IgD-negative memory B cell (primary cell): ENCODE results near the gene KCNK3. TPM values are rescaled to one million over a fixed set of nuclear protein-coding genes. Genes with fewer than 3 reads are reported as not detected.

Experiments used
- H3K27ac Mint-ChIP-seq, 3 donors: one replicate each; pipeline ENCODE4 v1.8.0; 2020 to 2022; ENCODE audit warnings: mild to moderate bottlenecking in 3 of 3, mixed read lengths in 3 of 3, moderate library complexity in 1 of 3
- H3K27me3 Mint-ChIP-seq: one replicate; pipeline ENCODE4 v1.8.0; 2021; ENCODE audit warnings: mixed read lengths
- H3K36me3 Mint-ChIP-seq: one replicate; pipeline ENCODE4 v1.8.0; 2020; ENCODE audit warnings: mild to moderate bottlenecking, mixed read lengths
- H3K4me1 Mint-ChIP-seq, 3 donors: one replicate each; pipeline ENCODE4 v1.8.0; 2020 to 2022; ENCODE audit warnings: mixed read lengths in 3 of 3, mild to moderate bottlenecking in 1 of 3
- H3K4me3 Mint-ChIP-seq, 4 donors: one replicate each; pipeline ENCODE4 v1.8.0; 2020 to 2022; ENCODE audit warnings: mild to moderate bottlenecking in 4 of 4, mixed read lengths in 4 of 4, moderate library complexity in 3 of 4
- H3K9me3 Mint-ChIP-seq, 3 donors: one replicate each; pipeline ENCODE4 v1.8.0; 2020 to 2021; ENCODE audit warnings: mixed read lengths in 3 of 3, mild to moderate bottlenecking in 1 of 3
- polyA plus RNA-seq: library from polyadenylated mRNA; unstranded; fragments of 300-500 nt; fragmentation: Illumina TruSeq; gene quantifications from one replicate; pipeline ENCODE4 v1.2.3, GENCODE V29; 2021

Gene KCNK3
- polyA plus RNA-seq, 1 donor from 2014 or later, result not detected

GRCh38 chr2:26769089-26769761 lies 76.7 kb downstream of the KCNK3 start:
- Mint-ChIP-seq H3K36me3 (peaks cover 2% of the 10 kb centered on the region), H3K4me3 (no peak overlapping the region), H3K9me3 (no peaks in the 10 kb centered on the region), H3K27ac (no peak overlapping the region), H3K4me1 (peaks cover 12 to 20% (median 12%) of the 10 kb centered on the region in 3 donors), H3K27me3 (no peaks in the 10 kb centered on the region)

- Mint-ChIP-seq H3K4me1 (peaks cover 5 to 6% (median 6%) of the 10 kb centered on the region in 3 donors), H3K36me3 (peaks cover 2% of the 10 kb centered on the region), H3K27ac (peak overlapping the region in 1 of 3 donors; percentile 45), H3K27me3 (no peaks in the 10 kb centered on the region), H3K9me3 (no peaks in the 10 kb centered on the region), H3K4me3 (no peak overlapping the region)
These were observed 78.6 kb downstream of the KCNK3 start for GRCh38 chr2:26770986-26771586.

- Mint-ChIP-seq H3K27ac (peak overlapping the region in 2 of 3 donors; percentile 19 to 79), H3K9me3 (no peaks in the 10 kb centered on the region), H3K4me1 (peaks cover 5 to 6% (median 5%) of the 10 kb centered on the region in 3 donors)
These were observed 79.8 kb downstream of the KCNK3 start for GRCh38 chr2:26772064-26773001.

GRCh38 chr2:26776195-26776800 lies 83.8 kb downstream of the KCNK3 start:
- H3K27ac Mint-ChIP-seq, result peak overlapping the region in 1 of 3 donors; percentile 25
- H3K27me3 Mint-ChIP-seq, result no peaks in the 10 kb centered on the region
- H3K36me3 Mint-ChIP-seq, result peaks cover 4% of the 10 kb centered on the region
- peak overlapping the region in 1 of 4 donors; percentile 18 for H3K4me3 Mint-ChIP-seq
- H3K4me1 Mint-ChIP-seq, result peaks cover 3 to 6% (median 5%) of the 10 kb centered on the region in 3 donors
- H3K9me3 Mint-ChIP-seq, result no peaks in the 10 kb centered on the region

More at GRCh38 chr2:26772064-26773001, 79.8 kb downstream of the KCNK3 start:
- peak overlapping the region in 1 of 4 donors; percentile 21 for H3K4me3 Mint-ChIP-seq
- H3K36me3 Mint-ChIP-seq, result peaks cover 2% of the 10 kb centered on the region
- H3K27me3 Mint-ChIP-seq, result no peaks in the 10 kb centered on the region

GRCh38 chr2:26778098-26778497 lies 85.6 kb downstream of the KCNK3 start:
- H3K36me3 Mint-ChIP-seq, result peaks cover 4% of the 10 kb centered on the region

GRCh38 chr2:26778507-26778906 lies 86.0 kb downstream of the KCNK3 start:
- Mint-ChIP-seq H3K36me3 (peaks cover 4% of the 10 kb centered on the region), H3K4me1 (peaks cover 0 to 2% (median 0%) of the 10 kb centered on the region in 3 donors), H3K27me3 (no peaks in the 10 kb centered on the region), H3K4me3 (no peak overlapping the region), H3K9me3 (no peaks in the 10 kb centered on the region), H3K27ac (no peak overlapping the region)

More at GRCh38 chr2:26778098-26778497, 85.6 kb downstream of the KCNK3 start:
- Mint-ChIP-seq H3K27me3 (no peaks in the 10 kb centered on the region), H3K4me1 (peaks cover 0 to 2% (median 0%) of the 10 kb centered on the region in 3 donors), H3K9me3 (no peaks in the 10 kb centered on the region), H3K27ac (no peak overlapping the region), H3K4me3 (no peak overlapping the region)

GRCh38 chr2:26780203-26780760 lies 87.8 kb downstream of the KCNK3 start:
- no peaks in the 10 kb centered on the region for H3K9me3 Mint-ChIP-seq

More at GRCh38 chr2:26780203-26780760, 87.8 kb downstream of the KCNK3 start:
- no peaks in the 10 kb centered on the region for H3K27me3 Mint-ChIP-seq
- H3K4me3 Mint-ChIP-seq, result no peak overlapping the region
- H3K4me1 Mint-ChIP-seq, result peaks cover under 1 to 2% (median under 1%) of the 10 kb centered on the region in 3 donors
- no peak overlapping the region for H3K27ac Mint-ChIP-seq
- peaks cover 4% of the 10 kb centered on the region for H3K36me3 Mint-ChIP-seq

Other genes with a start within 250 kb of the KCNK3 start
- not detected for gene OTOF, start 214.6 kb upstream of the KCNK3 start, polyA plus RNA-seq
- gene CIB4, start 51.4 kb upstream of the KCNK3 start, polyA plus RNA-seq, result not detected
- 5.3 TPM for gene SLC35F6, start 71.6 kb downstream of the KCNK3 start, polyA plus RNA-seq
- not detected for gene CENPA, start 93.3 kb downstream of the KCNK3 start, polyA plus RNA-seq
- gene DPYSL5, start 155.4 kb downstream of the KCNK3 start, polyA plus RNA-seq, result not detected